Measurements from ENCODE around the gene IGIP.

GRCh38 chr5:140178482-140179116 is 52.9 kb downstream of the IGIP start:
- no peak for TF ChIP-seq ZNF274 (IDR thresholded peaks at IDR 0.05; ENCODE audit: low read depth, low read length)
- TF ChIP-seq YY1 (IDR thresholded peaks at IDR 0.05; ENCODE audit: insufficient read depth, insufficient read length): no peak

Data from NT2/D1 (cell line).